ENCODE measurements around the gene PKHD1.
"Not testable (repeated sequence)": the region's sequence is repeated elsewhere in the genome, so short reads cannot be mapped to it uniquely, and the experiment has no call there.

Gene PKHD1

GRCh38 chr6:51989789-51990188 is 97.6 kb downstream of the PKHD1 start:
- no peak for DNase-seq (ENCODE audit: low read depth, low spot score)

DNA sequence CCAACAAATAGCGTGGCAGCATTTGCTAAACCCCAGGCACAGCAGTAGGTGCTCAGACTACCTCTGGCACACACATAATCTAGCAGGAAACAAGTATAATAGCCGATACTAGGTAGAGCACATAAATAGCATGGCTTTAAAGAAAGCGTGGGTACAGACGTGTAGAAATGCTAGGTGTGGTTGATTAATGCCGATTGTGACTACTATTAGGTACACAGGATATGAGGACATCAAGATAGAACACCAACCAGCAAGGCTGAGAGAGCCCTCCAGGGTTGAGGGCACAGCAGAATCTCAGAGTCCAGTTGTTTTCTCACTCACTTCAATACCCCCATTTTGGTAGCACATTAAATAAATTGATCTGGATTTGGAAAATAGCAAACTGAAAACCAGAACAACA is 100.5 kb downstream of the PKHD1 start:
- no peak for DNase-seq (ENCODE audit: low read depth, low spot score)

DNA sequence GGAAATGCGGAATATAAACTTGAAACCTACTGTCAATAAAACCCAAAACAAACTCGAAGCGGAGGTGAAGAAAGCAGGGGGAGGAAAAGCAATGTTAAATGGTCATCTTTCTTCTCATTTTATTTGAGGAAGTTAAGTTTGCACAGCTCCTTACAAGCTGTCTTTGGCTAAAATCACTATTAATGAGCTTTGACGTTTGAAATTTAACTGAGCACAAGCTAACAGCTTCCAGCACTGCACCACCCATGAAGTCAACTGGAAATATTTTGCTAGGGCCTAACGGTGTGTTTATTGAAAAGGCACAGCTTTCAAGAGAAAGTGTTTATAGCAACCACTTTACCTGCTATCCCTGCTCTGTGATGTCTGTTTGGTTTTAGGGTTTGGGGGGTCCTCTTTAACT is 103.8 kb downstream of the PKHD1 start:
- DNase-seq (ENCODE audit: low read depth, low spot score) = no peak

- not testable (repeated sequence) for DNase-seq (ENCODE audit: low read depth, low spot score)
These were observed 104.7 kb downstream of the PKHD1 start for GRCh38 chr6:51982695-51983094.

DNA sequence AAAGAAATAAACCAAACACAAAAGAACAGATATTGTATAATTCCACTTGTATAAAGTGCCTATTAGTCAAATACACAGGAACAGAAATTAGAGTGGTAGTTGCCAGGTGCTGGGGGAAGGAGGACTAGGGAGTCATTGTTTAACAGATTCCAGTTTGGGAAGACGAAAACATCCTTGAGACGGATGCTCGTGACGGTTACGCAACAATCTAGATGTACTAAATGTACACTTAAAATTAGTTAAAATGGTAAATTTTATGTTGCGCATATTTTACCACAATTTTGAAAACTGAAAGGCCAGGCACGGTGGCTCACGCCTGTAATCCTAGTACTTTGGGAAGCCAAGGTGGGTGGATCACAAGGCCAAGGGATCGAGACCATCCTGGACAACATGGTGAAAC is 111.0 kb downstream of the PKHD1 start:
- DNase-seq (ENCODE audit: low read depth, low spot score) = no peak

- DNase-seq (ENCODE audit: low read depth, low spot score) = no peak
These were observed 114.8 kb downstream of the PKHD1 start for GRCh38 chr6:51972659-51973058.

GRCh38 chr6:51968265-51968664 is 119.1 kb downstream of the PKHD1 start:
- no peak for DNase-seq (ENCODE audit: low read depth, low spot score)

- no peak for DNase-seq (ENCODE audit: low read depth, low spot score)
These were observed 122.1 kb downstream of the PKHD1 start for GRCh38 chr6:51965222-51965801.

DNA sequence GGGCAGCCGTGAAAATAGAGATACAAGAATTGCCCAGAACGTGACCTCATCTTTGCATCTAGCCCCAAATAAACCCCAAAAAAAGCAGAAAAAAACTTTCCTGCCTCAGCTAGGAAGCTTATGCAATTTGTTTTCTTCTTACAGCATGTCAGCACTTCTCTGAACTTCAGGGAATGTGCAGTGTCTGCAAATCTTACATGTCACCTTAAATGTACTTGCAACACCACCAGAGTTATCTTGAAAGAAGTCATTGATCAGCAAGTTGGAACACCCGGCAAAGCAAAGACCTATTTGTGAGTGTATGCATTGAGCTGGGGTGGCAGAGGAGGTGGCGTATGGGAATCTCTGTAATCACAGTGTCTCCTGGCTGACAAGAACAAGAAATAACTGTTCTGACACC is 123.4 kb downstream of the PKHD1 start:
- DNase-seq (ENCODE audit: low read depth, low spot score) = no peak

- DNase-seq (ENCODE audit: low read depth, low spot score) = no peak
These were observed 125.1 kb downstream of the PKHD1 start for GRCh38 chr6:51962354-51962753.

DNA sequence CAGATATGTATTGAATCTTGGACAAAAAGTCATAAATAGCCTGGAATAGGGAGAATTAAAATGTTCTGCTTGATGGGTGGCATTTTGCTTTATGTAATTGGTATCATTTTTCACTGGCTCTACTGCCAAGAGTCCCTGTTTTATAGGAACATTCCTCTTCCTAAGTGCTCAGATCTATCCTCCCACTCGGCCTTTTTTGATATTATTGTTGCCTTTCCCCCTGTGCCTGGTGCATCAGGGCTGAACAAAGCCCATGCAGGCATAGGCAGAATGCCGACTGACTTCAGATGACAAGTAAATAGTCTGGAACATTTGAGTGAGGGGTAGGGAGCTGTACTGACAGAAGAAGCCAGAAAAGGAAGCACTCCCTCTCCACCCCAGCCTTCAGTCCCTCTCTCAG is 127.0 kb downstream of the PKHD1 start:
- DNase-seq (ENCODE audit: low read depth, low spot score) = no peak

DNA sequence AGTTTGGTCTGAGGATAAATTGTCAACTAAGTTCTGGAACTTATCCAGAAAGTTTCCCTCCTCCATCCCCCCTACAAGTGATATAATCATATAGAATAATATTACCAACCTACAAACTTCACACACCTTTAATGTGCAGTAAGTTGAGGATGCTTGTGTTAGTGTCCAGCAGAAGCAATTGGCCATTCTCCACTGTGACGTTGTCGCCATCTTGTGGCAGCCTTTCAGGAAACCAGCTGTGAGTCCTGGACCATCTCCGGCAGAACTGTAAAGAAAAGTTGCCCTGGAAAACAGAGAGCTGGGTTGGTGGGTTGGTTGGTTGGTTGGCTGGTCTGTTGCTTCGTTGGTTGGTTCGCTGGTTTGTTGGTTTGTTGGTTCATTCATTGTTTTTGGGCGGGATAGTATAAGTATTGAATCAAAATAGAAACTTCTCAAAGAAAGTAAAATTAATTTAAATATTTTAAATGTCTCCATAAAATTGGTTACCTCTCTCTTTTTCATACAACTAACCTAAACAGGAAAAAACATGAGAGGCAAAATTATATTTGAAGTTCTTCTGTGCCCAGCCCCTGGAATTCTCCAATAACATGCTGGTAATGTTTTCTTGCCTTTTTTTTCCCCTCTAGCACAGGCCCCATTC is 127.5 kb downstream of the PKHD1 start:
- DNase-seq (ENCODE audit: low read depth, low spot score) = peak; percentile 21

DNA sequence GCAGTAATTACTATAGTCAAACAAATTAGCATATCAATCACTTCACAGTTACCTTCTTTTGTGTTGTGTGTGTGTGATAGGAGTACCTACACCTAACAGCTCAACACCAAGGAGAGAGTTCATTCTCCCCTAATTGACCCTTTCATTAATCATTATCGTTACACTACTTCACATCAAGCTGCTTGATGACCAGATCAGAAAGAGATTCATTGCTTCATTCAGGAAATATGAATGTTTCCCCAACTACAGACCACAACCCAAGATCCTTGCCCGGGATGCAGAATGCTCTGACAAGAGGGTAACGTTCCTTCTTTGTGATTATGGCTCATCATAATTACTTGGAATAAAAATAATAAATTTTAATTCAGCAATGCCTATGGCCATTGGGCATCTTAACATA is 132.7 kb downstream of the PKHD1 start:
- no peak for DNase-seq (ENCODE audit: low read depth, low spot score)

DNA sequence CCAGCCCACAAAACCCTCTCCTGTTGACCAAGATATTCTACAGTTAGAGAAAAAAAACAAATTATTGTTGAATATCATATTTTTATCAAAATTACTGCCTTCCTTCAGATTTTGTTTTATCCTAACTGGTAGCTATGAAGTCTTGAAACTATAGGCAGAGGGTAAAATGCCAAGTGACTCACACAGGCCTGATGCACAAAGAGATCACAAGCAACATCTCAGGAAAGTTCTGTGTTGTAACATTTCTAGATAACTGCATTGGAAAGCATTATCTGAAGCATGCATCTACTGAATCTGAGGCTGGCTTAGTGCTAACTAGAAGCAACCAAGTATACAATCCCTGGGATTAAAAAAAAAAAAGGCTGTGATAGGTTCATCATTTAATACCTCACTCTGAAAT is 134.2 kb downstream of the PKHD1 start:
- DNase-seq (ENCODE audit: low read depth, low spot score) = no peak

GRCh38 chr6:51951924-51952323 is 135.5 kb downstream of the PKHD1 start:
- no peak for DNase-seq (ENCODE audit: low read depth, low spot score)

GRCh38 chr6:51949526-51949925 is 137.9 kb downstream of the PKHD1 start:
- no peak for DNase-seq (ENCODE audit: low read depth, low spot score)

- not testable (repeated sequence) for DNase-seq (ENCODE audit: low read depth, low spot score)
These were observed 147.7 kb downstream of the PKHD1 start for GRCh38 chr6:51939695-51940094.

GRCh38 chr6:51936531-51937290 is 150.7 kb downstream of the PKHD1 start:
- no peak for DNase-seq (ENCODE audit: low read depth, low spot score)

DNA sequence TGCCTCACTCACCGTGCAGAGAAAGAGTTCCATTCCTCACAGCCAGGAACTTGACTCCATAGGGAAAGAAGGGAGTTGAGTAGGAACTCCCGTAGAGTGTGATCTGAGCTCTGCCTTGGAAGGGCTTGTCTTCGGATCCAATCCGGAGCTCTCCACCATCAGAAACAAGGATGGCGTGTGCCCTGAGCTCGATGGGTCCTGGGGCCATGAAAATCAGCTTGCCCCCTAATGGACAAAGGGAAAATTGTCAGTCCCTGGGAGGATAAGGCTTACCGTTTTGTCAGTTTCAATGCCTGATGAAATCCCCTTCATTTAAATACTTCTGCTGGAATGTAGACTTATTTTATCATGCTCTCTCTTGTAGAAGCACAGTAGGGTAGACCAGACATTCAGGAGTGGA is 153.3 kb downstream of the PKHD1 start:
- no peak for DNase-seq (ENCODE audit: low read depth, low spot score)

GRCh38 chr6:51932956-51933355 is 154.5 kb downstream of the PKHD1 start:
- no peak for DNase-seq (ENCODE audit: low read depth, low spot score)

- DNase-seq (ENCODE audit: low read depth, low spot score) = no peak
These were observed 156.8 kb downstream of the PKHD1 start for GRCh38 chr6:51930602-51931001.

- no peak for DNase-seq (ENCODE audit: low read depth, low spot score)
These were observed 157.4 kb downstream of the PKHD1 start for GRCh38 chr6:51929934-51930574.

DNA sequence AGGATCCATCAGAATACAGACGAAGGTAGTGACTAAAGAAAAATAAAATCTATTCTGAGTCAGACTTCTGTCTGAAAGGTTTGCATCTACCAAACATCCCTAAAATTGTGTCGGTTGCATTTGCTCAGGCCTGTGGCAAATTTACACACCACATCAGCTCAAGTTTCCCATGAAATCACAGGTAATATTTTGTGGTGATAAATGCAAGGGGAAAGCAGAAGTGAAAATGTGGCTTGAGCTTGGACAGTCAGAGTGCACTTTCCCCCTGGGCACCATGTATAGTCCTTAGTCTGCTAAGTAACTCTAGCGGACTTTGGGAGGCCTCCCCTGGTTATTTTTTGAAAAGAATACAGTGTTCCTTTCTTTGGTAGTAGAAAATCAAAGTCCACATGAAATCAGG is 159.1 kb downstream of the PKHD1 start:
- no peak for DNase-seq (ENCODE audit: low read depth, low spot score)
